HFF-Myc (cell line): ENCODE results near the gene CDRT4.

Experiments
- DNase-seq: peaks from one replicate; pipeline ENCODE4 v3.0.0-alpha.2; 2011; ENCODE audit warnings: low read depth; ENCODE audit errors: extremely low read depth
- H3K4me3 ChIP-seq: replicated peaks from 2 replicates; pipeline ENCODE4 v1.5.1; 2011; ENCODE audit warnings: low read depth, mild to moderate bottlenecking, control low read depth, low read length
- TF ChIP-seq, protein P1 (sequence below): IDR thresholded peaks from 2 replicates; pipeline ENCODE4 v1.5.1; 2012; ENCODE audit warnings: mild to moderate bottlenecking, low read depth, low read length, control low read depth; ENCODE audit errors: missing control alignments

CDRT4 gene

GRCh38 chr17:15502369-15503112 lies 35.1 kb upstream of the CDRT4 start:
- peak; percentile 93 for DNase-seq
- peak overlapping the region; percentile 22 for H3K4me3 ChIP-seq
- TF ChIP-seq, protein P1, sequence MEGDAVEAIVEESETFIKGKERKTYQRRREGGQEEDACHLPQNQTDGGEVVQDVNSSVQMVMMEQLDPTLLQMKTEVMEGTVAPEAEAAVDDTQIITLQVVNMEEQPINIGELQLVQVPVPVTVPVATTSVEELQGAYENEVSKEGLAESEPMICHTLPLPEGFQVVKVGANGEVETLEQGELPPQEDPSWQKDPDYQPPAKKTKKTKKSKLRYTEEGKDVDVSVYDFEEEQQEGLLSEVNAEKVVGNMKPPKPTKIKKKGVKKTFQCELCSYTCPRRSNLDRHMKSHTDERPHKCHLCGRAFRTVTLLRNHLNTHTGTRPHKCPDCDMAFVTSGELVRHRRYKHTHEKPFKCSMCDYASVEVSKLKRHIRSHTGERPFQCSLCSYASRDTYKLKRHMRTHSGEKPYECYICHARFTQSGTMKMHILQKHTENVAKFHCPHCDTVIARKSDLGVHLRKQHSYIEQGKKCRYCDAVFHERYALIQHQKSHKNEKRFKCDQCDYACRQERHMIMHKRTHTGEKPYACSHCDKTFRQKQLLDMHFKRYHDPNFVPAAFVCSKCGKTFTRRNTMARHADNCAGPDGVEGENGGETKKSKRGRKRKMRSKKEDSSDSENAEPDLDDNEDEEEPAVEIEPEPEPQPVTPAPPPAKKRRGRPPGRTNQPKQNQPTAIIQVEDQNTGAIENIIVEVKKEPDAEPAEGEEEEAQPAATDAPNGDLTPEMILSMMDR, result peak; percentile 89

- TF ChIP-seq, protein P1, result no peak
- DNase-seq, result no peak
- H3K4me3 ChIP-seq, result peak overlapping the region; percentile 22; the same call in 1 of the 2 replicates
These were observed 34.4 kb upstream of the CDRT4 start for GRCh38 chr17:15501793-15502192.

GRCh38 chr17:15501282-15501681 lies 33.9 kb upstream of the CDRT4 start:
- TF ChIP-seq, protein P1, result no peak
- H3K4me3 ChIP-seq, result no peak overlapping the region
- no peak for DNase-seq

DNA sequence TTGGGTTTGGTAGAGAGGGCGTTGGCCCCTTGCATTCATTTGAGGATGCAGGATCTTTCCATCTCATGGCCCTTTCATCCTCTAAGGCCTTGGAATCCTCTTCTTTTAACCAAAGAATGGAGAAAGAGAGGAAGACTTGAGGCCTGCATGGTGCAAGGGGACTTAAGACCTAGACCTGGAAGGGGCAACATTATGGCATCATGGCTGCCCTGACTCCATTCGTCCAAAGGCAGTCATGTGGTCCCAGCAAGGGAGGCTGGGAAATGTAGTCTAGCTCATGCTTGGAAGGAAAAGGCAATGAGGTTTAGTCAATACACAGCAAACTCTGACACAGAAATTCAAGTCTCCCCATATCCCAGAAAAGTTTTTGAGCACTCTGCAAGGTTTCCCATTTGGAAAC lies 30.7 kb upstream of the CDRT4 start:
- H3K4me3 ChIP-seq, result no peak overlapping the region
- no peak for DNase-seq
- TF ChIP-seq, protein P1, result no peak

- TF ChIP-seq, protein P1, result no peak
- no peak for DNase-seq
- H3K4me3 ChIP-seq, result no peak overlapping the region
These were observed 29.6 kb upstream of the CDRT4 start for GRCh38 chr17:15496735-15497670.

DNA sequence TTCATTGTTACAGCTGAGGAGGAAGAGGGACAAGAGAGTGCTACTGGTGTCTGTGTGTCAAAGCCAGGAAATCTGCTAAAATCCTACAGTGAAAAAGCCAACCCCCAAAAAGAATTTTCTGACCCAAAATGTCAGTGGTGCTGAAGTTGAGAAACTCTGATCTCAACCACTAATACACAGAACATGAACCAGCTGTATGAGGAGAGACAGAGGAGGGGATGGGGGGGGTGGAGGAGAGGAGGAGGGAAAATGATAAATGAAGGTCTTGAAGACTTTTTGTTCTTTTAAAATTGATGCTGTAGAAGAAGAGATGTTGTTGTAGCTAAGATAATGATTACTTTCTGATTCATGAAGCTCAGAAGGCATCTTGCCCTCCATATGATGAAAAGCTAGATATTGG lies 27.4 kb upstream of the CDRT4 start:
- H3K4me3 ChIP-seq, result no peak overlapping the region
- TF ChIP-seq, protein P1, result no peak
- no peak for DNase-seq
